ENCODE measurements around the gene GAREM1.

GAREM1 gene

DNA sequence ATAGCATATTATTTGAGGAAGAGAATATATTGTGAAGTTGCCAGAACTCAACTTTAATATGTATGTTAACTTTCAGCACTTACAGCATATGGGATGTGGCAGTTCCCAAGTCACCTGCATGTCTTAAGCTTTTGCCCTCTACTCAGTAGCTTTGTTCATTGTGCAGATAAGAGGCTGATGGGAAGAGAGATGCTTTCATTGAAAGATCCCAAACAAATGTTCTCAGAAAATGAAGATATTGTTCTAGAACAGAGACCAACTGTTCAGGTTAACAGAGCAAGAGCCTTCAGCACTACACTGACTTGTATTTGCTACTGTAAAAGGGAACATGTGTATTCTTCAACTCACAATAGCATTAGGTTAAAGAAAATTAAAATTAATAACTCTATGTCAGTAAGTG lies 28.1 kb downstream of the GAREM1 start:
- no peaks in the 10 kb centered on the region for H3K27me3 ChIP-seq (ENCODE audit: control insufficient read depth in 1 of 2, insufficient read depth in 2 of 2, low read length in 2 of 2)
- H3K27ac ChIP-seq (ENCODE audit: low read depth, low read length) = no peak overlapping the region
- H3K4me3 ChIP-seq (ENCODE audit: low read depth in 1 of 2, low read length in 2 of 2) = no peak overlapping the region
- H3K9me3 ChIP-seq (ENCODE audit: control insufficient read depth in 1 of 2, low read length in 2 of 2) = no peaks in the 10 kb centered on the region
- peaks cover 5 to 7% of the 10 kb centered on the region in 2 donors for H3K4me1 ChIP-seq (ENCODE audit: control insufficient read depth in 1 of 2, insufficient read depth in 2 of 2, low read length in 2 of 2)
- H3K9ac ChIP-seq (ENCODE audit: low read depth in 1 of 2, low read length in 2 of 2) = no peak overlapping the region
- H3K36me3 ChIP-seq (ENCODE audit: control insufficient read depth in 1 of 2, insufficient read depth in 2 of 2, low read length in 2 of 2) = no peaks in the 10 kb centered on the region

DNA sequence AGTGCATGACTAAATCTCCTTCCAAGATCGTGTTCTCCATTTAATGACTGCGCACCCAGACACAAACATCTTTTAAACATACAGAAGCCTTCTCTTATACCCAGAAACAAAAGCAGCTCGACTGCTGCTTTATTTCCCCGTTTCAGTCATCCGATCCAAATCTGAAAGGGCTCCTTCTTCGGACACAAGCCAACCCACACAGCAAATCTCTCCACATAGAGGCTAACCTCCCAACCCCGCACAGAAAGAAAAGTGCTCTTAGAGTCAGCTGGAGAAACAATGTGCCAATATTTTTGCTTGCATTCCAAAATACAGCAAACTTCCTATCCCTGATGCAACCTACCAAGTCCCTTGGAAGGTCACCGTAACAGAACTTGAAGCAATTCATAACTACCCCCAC lies 29.1 kb downstream of the GAREM1 start:
- Histone ChIP-seq H3K9me3 (ENCODE audit: control insufficient read depth in 1 of 2, low read length in 2 of 2) (no peaks in the 10 kb centered on the region), H3K36me3 (ENCODE audit: control insufficient read depth in 1 of 2, insufficient read depth in 2 of 2, low read length in 2 of 2) (no peaks in the 10 kb centered on the region), H3K9ac (ENCODE audit: low read depth in 1 of 2, low read length in 2 of 2) (no peak overlapping the region), H3K4me3 (ENCODE audit: low read depth in 1 of 2, low read length in 2 of 2) (no peak overlapping the region), H3K27ac (ENCODE audit: low read depth, low read length) (no peak overlapping the region), H3K4me1 (ENCODE audit: control insufficient read depth in 1 of 2, insufficient read depth in 2 of 2, low read length in 2 of 2) (peaks cover 7 to 11% of the 10 kb centered on the region in 2 donors), H3K27me3 (ENCODE audit: control insufficient read depth in 1 of 2, insufficient read depth in 2 of 2, low read length in 2 of 2) (no peaks in the 10 kb centered on the region)

DNA sequence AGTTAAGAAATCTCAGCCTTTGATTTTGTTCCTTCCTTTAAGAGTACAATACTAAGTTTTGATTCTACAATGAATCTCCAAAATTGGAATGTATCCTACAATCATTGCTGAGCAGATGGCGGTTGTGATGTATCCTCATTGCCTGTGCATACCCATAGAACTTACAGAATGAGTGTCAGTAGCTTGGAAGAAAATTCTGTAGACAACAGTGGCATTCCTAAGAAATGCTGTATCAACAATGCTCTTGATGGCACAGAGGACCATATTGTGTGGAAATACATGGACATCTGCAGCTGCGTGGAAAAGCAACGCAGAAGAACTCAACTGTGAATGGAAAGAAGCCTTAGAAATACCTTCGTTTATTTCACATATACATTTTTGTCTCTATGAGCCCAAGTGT lies 30.2 kb downstream of the GAREM1 start:
- H3K9ac ChIP-seq (ENCODE audit: low read depth in 1 of 2, low read length in 2 of 2) = no peak overlapping the region
- no peaks in the 10 kb centered on the region for H3K27me3 ChIP-seq (ENCODE audit: control insufficient read depth in 1 of 2, insufficient read depth in 2 of 2, low read length in 2 of 2)
- no peaks in the 10 kb centered on the region for H3K9me3 ChIP-seq (ENCODE audit: control insufficient read depth in 1 of 2, low read length in 2 of 2)
- no peak overlapping the region for H3K4me3 ChIP-seq (ENCODE audit: low read depth in 1 of 2, low read length in 2 of 2)
- H3K36me3 ChIP-seq (ENCODE audit: control insufficient read depth in 1 of 2, insufficient read depth in 2 of 2, low read length in 2 of 2) = no peaks in the 10 kb centered on the region
- H3K4me1 ChIP-seq (ENCODE audit: control insufficient read depth in 1 of 2, insufficient read depth in 2 of 2, low read length in 2 of 2) = peaks cover 11 to 16% of the 10 kb centered on the region in 2 donors
- no peak overlapping the region for H3K27ac ChIP-seq (ENCODE audit: low read depth, low read length)

DNA sequence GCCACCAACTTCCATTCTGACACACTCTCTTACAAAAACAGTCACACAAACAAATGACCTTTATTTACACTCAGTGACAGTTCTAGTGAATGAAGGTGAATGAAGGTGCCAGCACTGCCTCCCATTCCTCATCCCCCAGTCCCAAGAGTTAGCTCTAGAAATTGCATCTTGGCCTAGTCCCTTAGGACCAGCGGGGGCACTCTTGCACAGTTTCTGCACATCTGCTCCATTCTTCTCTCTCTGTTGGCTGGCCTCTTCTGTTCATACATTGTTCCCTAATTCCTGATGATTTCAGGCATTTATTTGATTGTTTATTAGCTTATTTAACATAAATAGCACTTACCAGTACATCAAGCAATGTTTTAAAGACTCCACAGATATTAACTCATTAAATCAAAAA lies 30.9 kb downstream of the GAREM1 start:
- no peak overlapping the region for H3K4me3 ChIP-seq (ENCODE audit: low read depth in 1 of 2, low read length in 2 of 2)
- H3K27ac ChIP-seq (ENCODE audit: low read depth, low read length) = no peak overlapping the region
- H3K36me3 ChIP-seq (ENCODE audit: control insufficient read depth in 1 of 2, insufficient read depth in 2 of 2, low read length in 2 of 2) = no peaks in the 10 kb centered on the region
- H3K4me1 ChIP-seq (ENCODE audit: control insufficient read depth in 1 of 2, insufficient read depth in 2 of 2, low read length in 2 of 2) = peaks cover 12 to 23% of the 10 kb centered on the region in 2 donors
- no peak overlapping the region for H3K9ac ChIP-seq (ENCODE audit: low read depth in 1 of 2, low read length in 2 of 2)
- no peaks in the 10 kb centered on the region for H3K9me3 ChIP-seq (ENCODE audit: control insufficient read depth in 1 of 2, low read length in 2 of 2)
- no peaks in the 10 kb centered on the region for H3K27me3 ChIP-seq (ENCODE audit: control insufficient read depth in 1 of 2, insufficient read depth in 2 of 2, low read length in 2 of 2)

DNA sequence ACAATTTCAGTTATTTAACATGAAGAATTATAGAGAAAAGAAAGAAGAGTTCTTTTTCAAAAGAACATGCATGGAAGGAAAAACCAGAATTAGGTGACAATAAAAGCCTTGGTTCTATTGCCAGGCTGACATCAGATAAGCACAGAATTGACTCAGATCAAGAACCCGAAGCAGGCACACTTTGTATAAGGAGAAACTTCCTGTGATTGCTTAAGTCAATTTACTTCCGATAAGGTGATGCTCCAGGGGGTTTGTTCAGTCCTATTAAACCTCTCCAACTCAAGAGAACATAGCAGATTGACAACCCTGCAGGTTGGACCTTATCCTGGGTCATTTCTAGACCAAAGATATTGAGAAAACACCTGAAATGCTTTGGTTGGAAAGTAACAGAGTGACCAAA lies 31.4 kb downstream of the GAREM1 start:
- Histone ChIP-seq H3K4me3 (ENCODE audit: low read depth in 1 of 2, low read length in 2 of 2) (no peak overlapping the region), H3K4me1 (ENCODE audit: control insufficient read depth in 1 of 2, insufficient read depth in 2 of 2, low read length in 2 of 2) (peaks cover 16 to 24% of the 10 kb centered on the region in 2 donors), H3K9ac (ENCODE audit: low read depth in 1 of 2, low read length in 2 of 2) (no peak overlapping the region), H3K27ac (ENCODE audit: low read depth, low read length) (no peak overlapping the region), H3K36me3 (ENCODE audit: control insufficient read depth in 1 of 2, insufficient read depth in 2 of 2, low read length in 2 of 2) (no peaks in the 10 kb centered on the region), H3K9me3 (ENCODE audit: control insufficient read depth in 1 of 2, low read length in 2 of 2) (no peaks in the 10 kb centered on the region), H3K27me3 (ENCODE audit: control insufficient read depth in 1 of 2, insufficient read depth in 2 of 2, low read length in 2 of 2) (no peaks in the 10 kb centered on the region)

DNA sequence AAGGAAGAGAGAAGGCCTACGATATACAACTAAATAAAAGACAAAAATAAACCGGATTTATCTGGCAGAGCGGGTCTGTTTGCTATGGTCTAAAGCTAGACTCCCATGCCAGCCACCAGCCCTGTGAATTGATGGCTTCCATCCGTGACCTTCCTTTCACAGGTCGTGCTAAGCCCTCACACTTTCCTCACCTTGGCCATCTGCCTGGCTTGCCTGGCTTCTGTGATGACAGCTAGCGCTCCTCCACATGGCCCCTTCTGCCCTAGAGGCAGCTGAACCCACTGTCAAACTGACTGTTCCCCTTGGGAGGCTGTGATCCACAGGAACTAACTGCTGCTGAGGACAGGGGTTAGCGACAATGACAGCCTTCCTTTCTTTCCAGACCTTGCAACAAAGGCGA lies 32.5 kb downstream of the GAREM1 start:
- Histone ChIP-seq H3K27ac (ENCODE audit: low read depth, low read length) (no peak overlapping the region), H3K27me3 (ENCODE audit: control insufficient read depth in 1 of 2, insufficient read depth in 2 of 2, low read length in 2 of 2) (no peaks in the 10 kb centered on the region), H3K4me3 (ENCODE audit: low read depth in 1 of 2, low read length in 2 of 2) (no peak overlapping the region), H3K4me1 (ENCODE audit: control insufficient read depth in 1 of 2, insufficient read depth in 2 of 2, low read length in 2 of 2) (peaks cover 16 to 24% of the 10 kb centered on the region in 2 donors), H3K36me3 (ENCODE audit: control insufficient read depth in 1 of 2, insufficient read depth in 2 of 2, low read length in 2 of 2) (no peaks in the 10 kb centered on the region), H3K9ac (ENCODE audit: low read depth in 1 of 2, low read length in 2 of 2) (no peak overlapping the region), H3K9me3 (ENCODE audit: control insufficient read depth in 1 of 2, low read length in 2 of 2) (no peaks in the 10 kb centered on the region)

DNA sequence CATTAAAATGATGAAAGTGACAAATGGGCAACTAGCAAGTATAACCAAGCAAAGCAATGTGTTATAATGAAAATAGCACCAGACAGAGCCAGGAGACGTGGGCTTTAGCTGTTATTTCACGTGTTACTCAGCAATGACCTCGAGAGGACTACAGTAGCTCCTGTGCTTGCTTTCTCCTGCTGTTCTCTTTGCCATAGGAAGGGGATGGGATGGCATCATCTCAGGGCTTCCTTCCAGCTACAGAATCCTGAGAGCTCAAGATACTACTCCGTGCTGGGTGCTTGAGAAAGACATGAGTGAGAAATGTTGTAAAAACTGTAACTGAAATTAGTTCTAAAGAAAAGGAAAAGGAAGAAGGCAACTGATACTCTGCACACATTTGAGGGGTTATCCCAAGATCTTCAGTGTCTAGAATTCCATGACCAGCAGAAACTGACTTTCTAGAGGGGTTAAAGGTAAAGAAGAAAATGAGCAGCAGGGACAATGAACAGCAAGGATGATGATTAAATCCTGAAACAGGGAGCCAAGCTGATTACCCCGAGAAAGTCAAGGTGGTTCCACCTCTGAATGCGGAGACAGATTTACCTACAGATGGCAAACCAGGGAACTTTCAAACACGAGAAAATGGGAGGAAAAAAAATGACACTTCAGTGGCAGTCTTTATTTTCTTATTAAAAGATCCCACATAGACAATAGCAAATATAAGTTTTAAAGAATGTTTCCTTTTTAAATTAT lies 33.4 kb downstream of the GAREM1 start:
- no peak overlapping the region for H3K4me3 ChIP-seq (ENCODE audit: low read depth in 1 of 2, low read length in 2 of 2)
- peaks cover 16 to 24% of the 10 kb centered on the region in 2 donors for H3K4me1 ChIP-seq (ENCODE audit: control insufficient read depth in 1 of 2, insufficient read depth in 2 of 2, low read length in 2 of 2)
- H3K27me3 ChIP-seq (ENCODE audit: control insufficient read depth in 1 of 2, insufficient read depth in 2 of 2, low read length in 2 of 2) = no peaks in the 10 kb centered on the region
- no peaks in the 10 kb centered on the region for H3K36me3 ChIP-seq (ENCODE audit: control insufficient read depth in 1 of 2, insufficient read depth in 2 of 2, low read length in 2 of 2)
- H3K9ac ChIP-seq (ENCODE audit: low read depth in 1 of 2, low read length in 2 of 2) = no peak overlapping the region
- H3K9me3 ChIP-seq (ENCODE audit: control insufficient read depth in 1 of 2, low read length in 2 of 2) = no peaks in the 10 kb centered on the region
- no peak overlapping the region for H3K27ac ChIP-seq (ENCODE audit: low read depth, low read length)

DNA sequence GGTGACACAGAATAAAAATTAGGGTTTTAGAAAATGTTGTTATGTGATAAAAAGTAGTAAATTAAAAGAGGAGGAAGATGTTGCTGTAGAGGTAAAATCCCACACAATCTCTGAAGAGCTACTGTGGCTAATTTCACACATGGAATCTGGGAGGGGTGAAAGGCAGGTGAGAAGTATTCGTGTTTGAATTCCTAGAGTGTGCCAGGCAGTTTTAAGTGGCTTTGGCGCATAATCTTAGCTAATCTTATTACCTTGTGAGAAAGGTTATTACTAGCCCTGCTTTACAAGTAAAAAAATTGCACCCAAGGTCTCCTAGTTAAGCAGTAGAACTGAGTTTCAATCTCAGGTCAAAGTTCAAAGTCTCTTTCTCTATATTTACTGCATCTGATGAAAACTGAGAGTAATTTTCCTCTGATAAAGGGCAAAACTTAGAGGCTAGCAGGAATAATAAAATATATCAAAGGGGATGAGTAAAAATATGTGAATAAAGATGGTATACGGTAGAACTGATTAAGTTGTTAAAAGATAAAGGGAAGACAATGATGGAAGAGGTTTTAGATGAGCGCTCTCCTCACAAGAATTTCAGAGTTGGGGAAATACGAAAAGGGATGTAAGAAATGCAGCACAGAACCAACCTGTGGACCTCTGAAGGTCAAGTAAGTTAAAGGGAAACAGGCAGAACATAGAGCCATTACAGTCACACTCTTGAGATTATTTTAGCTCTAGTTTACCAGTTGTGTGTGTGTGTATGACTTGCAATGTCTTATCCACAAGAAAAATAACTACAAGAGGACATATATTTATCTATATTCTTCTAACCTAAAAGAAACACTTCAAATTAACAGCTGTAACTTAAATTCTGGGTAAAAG lies 34.8 kb downstream of the GAREM1 start:
- Histone ChIP-seq H3K4me3 (ENCODE audit: low read depth in 1 of 2, low read length in 2 of 2) (no peak overlapping the region), H3K9ac (ENCODE audit: low read depth in 1 of 2, low read length in 2 of 2) (no peak overlapping the region), H3K27me3 (ENCODE audit: control insufficient read depth in 1 of 2, insufficient read depth in 2 of 2, low read length in 2 of 2) (no peaks in the 10 kb centered on the region), H3K9me3 (ENCODE audit: control insufficient read depth in 1 of 2, low read length in 2 of 2) (peaks cover 3 to 6% of the 10 kb centered on the region in 2 donors), H3K4me1 (ENCODE audit: control insufficient read depth in 1 of 2, insufficient read depth in 2 of 2, low read length in 2 of 2) (peaks cover 16 to 24% of the 10 kb centered on the region in 2 donors), H3K27ac (ENCODE audit: low read depth, low read length) (no peak overlapping the region), H3K36me3 (ENCODE audit: control insufficient read depth in 1 of 2, insufficient read depth in 2 of 2, low read length in 2 of 2) (no peaks in the 10 kb centered on the region)

DNA sequence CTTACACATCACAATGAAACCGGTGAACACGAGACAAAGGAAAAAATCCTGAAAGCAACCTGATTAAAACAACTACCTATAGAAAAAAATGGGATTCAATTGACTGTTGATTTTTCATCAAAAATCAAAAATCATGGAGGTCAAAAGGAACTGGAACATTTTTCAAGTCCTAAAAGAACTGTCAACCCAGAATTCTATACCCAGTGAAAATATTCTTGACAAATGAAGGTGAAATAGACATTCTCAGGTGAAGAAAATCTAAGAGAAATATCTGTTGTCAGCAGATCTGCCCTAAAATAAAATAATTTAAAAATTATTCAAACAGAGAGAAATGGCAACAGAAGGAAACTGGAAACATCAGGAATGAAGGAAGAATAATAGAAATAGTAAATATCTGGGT lies 38.9 kb downstream of the GAREM1 start:
- H3K4me1 ChIP-seq (ENCODE audit: control insufficient read depth in 1 of 2, insufficient read depth in 2 of 2, low read length in 2 of 2) = peaks cover 5 to 35% of the 10 kb centered on the region in 2 donors
- H3K9me3 ChIP-seq (ENCODE audit: control insufficient read depth in 1 of 2, low read length in 2 of 2) = peaks cover 3 to 6% of the 10 kb centered on the region in 2 donors
- no peak overlapping the region for H3K4me3 ChIP-seq (ENCODE audit: low read depth in 1 of 2, low read length in 2 of 2)
- H3K36me3 ChIP-seq (ENCODE audit: control insufficient read depth in 1 of 2, insufficient read depth in 2 of 2, low read length in 2 of 2) = no peaks in the 10 kb centered on the region
- H3K27ac ChIP-seq (ENCODE audit: low read depth, low read length) = no peak overlapping the region
- H3K9ac ChIP-seq (ENCODE audit: low read depth in 1 of 2, low read length in 2 of 2) = no peak overlapping the region
- no peaks in the 10 kb centered on the region for H3K27me3 ChIP-seq (ENCODE audit: control insufficient read depth in 1 of 2, insufficient read depth in 2 of 2, low read length in 2 of 2)

DNA sequence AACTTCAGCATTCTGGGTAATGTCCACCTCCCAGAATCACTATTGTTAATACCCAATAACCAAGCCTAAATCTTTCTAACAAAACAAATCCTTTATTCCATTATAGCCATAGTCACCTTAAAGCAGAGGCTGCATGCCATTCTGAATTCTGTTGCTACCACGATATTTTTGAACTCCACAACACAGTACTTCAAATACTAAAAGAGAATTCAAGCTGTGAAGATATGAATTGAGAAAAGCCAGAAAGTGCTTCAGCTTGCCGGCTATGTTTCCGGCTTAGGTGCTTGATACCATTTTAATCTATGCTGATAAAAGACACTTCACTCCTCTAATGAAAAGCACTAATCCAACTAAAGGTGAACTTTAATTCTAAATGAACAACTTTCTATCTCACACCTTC lies 41.3 kb downstream of the GAREM1 start:
- no peaks in the 10 kb centered on the region for H3K36me3 ChIP-seq (ENCODE audit: control insufficient read depth in 1 of 2, insufficient read depth in 2 of 2, low read length in 2 of 2)
- H3K4me3 ChIP-seq (ENCODE audit: low read depth in 1 of 2, low read length in 2 of 2) = no peak overlapping the region
- H3K27ac ChIP-seq (ENCODE audit: low read depth, low read length) = no peak overlapping the region
- peaks cover under 1 to 19% of the 10 kb centered on the region in 2 donors for H3K4me1 ChIP-seq (ENCODE audit: control insufficient read depth in 1 of 2, insufficient read depth in 2 of 2, low read length in 2 of 2)
- peaks cover 3 to 6% of the 10 kb centered on the region in 2 donors for H3K9me3 ChIP-seq (ENCODE audit: control insufficient read depth in 1 of 2, low read length in 2 of 2)
- H3K27me3 ChIP-seq (ENCODE audit: control insufficient read depth in 1 of 2, insufficient read depth in 2 of 2, low read length in 2 of 2) = no peaks in the 10 kb centered on the region
- H3K9ac ChIP-seq (ENCODE audit: low read depth in 1 of 2, low read length in 2 of 2) = no peak overlapping the region

Measured in duodenal mucosa (tissue), 2 donors.